PFSK-1 (cell line): ENCODE data around the gene GFI1.

Experiments
- FOXP2 ChIP-seq: optimal IDR thresholded peaks from 2 replicates; pipeline ENCODE3; 2011; ENCODE audit warnings: borderline replicate concordance, control low read depth, inconsistent platforms; ENCODE audit not compliant: insufficient read depth; ENCODE audit errors: extremely low read length, extremely low read depth
- POLR2AphosphoS5 ChIP-seq: IDR thresholded peaks from 2 replicates; pipeline ENCODE4 v1.6.1; 2012; ENCODE audit warnings: low read depth, mild to moderate bottlenecking, control low read depth, low read length, moderate library complexity
- REST ChIP-seq, 2 experiments: IDR thresholded peaks; 2 replicates each; pipeline versions ENCODE4 v1.6.1 to v1.8.0; 2011 to 2012; ENCODE audit warnings: low read depth in 2 of 2, low read length in 2 of 2, control low read depth in 1 of 2, inconsistent platforms in 1 of 2, mild to moderate bottlenecking in 1 of 2, moderate library complexity in 1 of 2; ENCODE audit not compliant: insufficient read depth in 1 of 2
- SIN3A ChIP-seq: IDR thresholded peaks from 2 replicates; pipeline ENCODE4 v1.6.1; 2012; ENCODE audit warnings: mild to moderate bottlenecking, low read length, moderate library complexity, borderline replicate concordance; ENCODE audit not compliant: insufficient read depth
- TAF1 ChIP-seq: IDR thresholded peaks from 2 replicates; pipeline ENCODE4 v1.6.1; 2012; ENCODE audit warnings: low read length, control low read depth, borderline replicate concordance; ENCODE audit not compliant: insufficient read depth

GRCh38 chr1:92425617-92426016, 61.1 kb downstream of the GFI1 start:
- TF ChIP-seq POLR2AphosphoS5, result no peak
- no peak for TF ChIP-seq REST (IDR thresholded peaks at IDR 0.05; ENCODE audit: insufficient read depth in 1 of 2, low read depth in 2 of 2, low read length in 2 of 2)
- TF ChIP-seq TAF1, result no peak
- TF ChIP-seq FOXP2, result no peak
- no peak for TF ChIP-seq SIN3A
